ENCODE measurements around the gene KXD1. TPM values are rescaled to one million over a fixed set of nuclear protein-coding genes. Genes with fewer than 3 reads are reported as not detected.

The KXD1 gene
- total and polyA plus RNA-seq, 4 experiments from 2014 or later = 88.8 to 95.6 (median 94.8) TPM

- ChIA-PET POLR2A (ENCODE audit: partially characterized antibody) (no interaction called here), CTCF (ENCODE audit: partially characterized antibody) (no interaction called here)
- Mint-ChIP-seq H3K4me3 (peak overlapping the region in 2 of 8 donors; percentile 30 to 53), H3K27me3 (peaks cover 35 to 49% of the 10 kb centered on the region in 2 donors), H3K4me1 (peaks cover 15 to 49% (median 25%) of the 10 kb centered on the region in 4 donors), H3K9me3 (peaks cover 0 to 2% (median 0%) of the 10 kb centered on the region in 8 donors), H3K36me3 (no peaks in the 10 kb centered on the region), H3K27ac (peak overlapping the region in 1 of 7 donors; percentile 35)
- Histone ChIP-seq H3K36me3 (ENCODE audit: insufficient read depth, low read length) (no peaks in the 10 kb centered on the region), H3K4me1 (ENCODE audit: insufficient read depth, low read length) (peaks cover 19% of the 10 kb centered on the region), H3K9me3 (ENCODE audit: control insufficient read depth in 1 of 2, low read length in 2 of 2) (no peaks in the 10 kb centered on the region), H3K27me3 (ENCODE audit: insufficient read depth, low read length) (peaks cover 64% of the 10 kb centered on the region), H3K4me3 (ENCODE audit: low read length in 2 of 2) (no peak overlapping the region), H3K27ac (ENCODE audit: low read depth, low read length) (no peak overlapping the region)
- intact Hi-C loops (cut with micrococcal nuclease) = no loop called here
- no peak for DNase-seq
Measured at GRCh38 chr19:18608102-18608804, 50.6 kb downstream of the KXD1 start.

- no peaks in the 10 kb centered on the region for H3K9me3 ChIP-seq (ENCODE audit: control insufficient read depth in 1 of 2, low read length in 2 of 2)
- intact Hi-C loops (cut with micrococcal nuclease) = no loop called here
- POLR2A ChIA-PET (ENCODE audit: partially characterized antibody) = interaction anchor here (0.6 kb wide), 1 partner anchor 629 kb away, joined by 3 read pairs; no protein-coding TSS in a partner anchor
- CTCF ChIA-PET (ENCODE audit: partially characterized antibody) = no interaction called here
- Mint-ChIP-seq H3K27ac (peak overlapping the region in 2 of 7 donors; percentile 11 to 65), H3K4me3 (peak overlapping the region in 3 of 8 donors; percentile 3 to 53 (median 30)), H3K27me3 (peaks cover 35 to 51% of the 10 kb centered on the region in 2 donors), H3K9me3 (peaks cover 0 to 2% (median 0%) of the 10 kb centered on the region in 8 donors), H3K4me1 (peaks cover 14 to 55% (median 24%) of the 10 kb centered on the region in 4 donors), H3K36me3 (no peaks in the 10 kb centered on the region)
- peaks cover 66% of the 10 kb centered on the region for H3K27me3 ChIP-seq (ENCODE audit: insufficient read depth, low read length)
- no peak overlapping the region for H3K4me3 ChIP-seq (ENCODE audit: low read length in 2 of 2)
- H3K36me3 ChIP-seq (ENCODE audit: insufficient read depth, low read length) = no peaks in the 10 kb centered on the region
- H3K27ac ChIP-seq (ENCODE audit: low read depth, low read length) = no peak overlapping the region
- no peak for DNase-seq
- H3K4me1 ChIP-seq (ENCODE audit: insufficient read depth, low read length) = peaks cover 22% of the 10 kb centered on the region
Measured at GRCh38 chr19:18608805-18609716, 51.4 kb downstream of the KXD1 start.

GRCh38 chr19:18609717-18610051 lies 52.0 kb downstream of the KXD1 start:
- peaks cover 41 to 57% of the 10 kb centered on the region in 2 donors for H3K27me3 Mint-ChIP-seq
- H3K4me3 Mint-ChIP-seq = peak overlapping the region in 1 of 8 donors; percentile 47
- Histone ChIP-seq H3K27me3 (ENCODE audit: insufficient read depth, low read length) (peaks cover 67% of the 10 kb centered on the region), H3K27ac (ENCODE audit: low read depth, low read length) (no peak overlapping the region), H3K4me1 (ENCODE audit: insufficient read depth, low read length) (peaks cover 22% of the 10 kb centered on the region), H3K36me3 (ENCODE audit: insufficient read depth, low read length) (no peaks in the 10 kb centered on the region), H3K4me3 (ENCODE audit: low read length in 2 of 2) (no peak overlapping the region), H3K9me3 (ENCODE audit: control insufficient read depth in 1 of 2, low read length in 2 of 2) (no peaks in the 10 kb centered on the region)
- CTCF ChIA-PET (ENCODE audit: partially characterized antibody) = no interaction called here
- H3K9me3 Mint-ChIP-seq = peaks cover 0 to 2% (median 0%) of the 10 kb centered on the region in 8 donors
- POLR2A ChIA-PET (ENCODE audit: partially characterized antibody) = interaction anchor here (0.6 kb wide), 1 partner anchor 628 kb away, joined by 3 read pairs; no protein-coding TSS in a partner anchor
- DNase-seq = no peak
- no peak overlapping the region for H3K27ac Mint-ChIP-seq
- intact Hi-C loops (cut with micrococcal nuclease) = no loop called here
- H3K4me1 Mint-ChIP-seq = peaks cover 14 to 58% (median 23%) of the 10 kb centered on the region in 4 donors
- H3K36me3 Mint-ChIP-seq = no peaks in the 10 kb centered on the region

- H3K36me3 ChIP-seq (ENCODE audit: insufficient read depth, low read length) = no peaks in the 10 kb centered on the region
- H3K4me1 Mint-ChIP-seq = peaks cover 14 to 53% (median 21%) of the 10 kb centered on the region in 4 donors
- H3K27ac Mint-ChIP-seq = no peak overlapping the region
- no peak overlapping the region for H3K4me3 ChIP-seq (ENCODE audit: low read length in 2 of 2)
- H3K4me1 ChIP-seq (ENCODE audit: insufficient read depth, low read length) = peaks cover 22% of the 10 kb centered on the region
- H3K9me3 Mint-ChIP-seq = peaks cover 0 to 2% (median 0%) of the 10 kb centered on the region in 8 donors
- no peak for DNase-seq
- intact Hi-C loops (cut with micrococcal nuclease) = no loop called here
- H3K36me3 Mint-ChIP-seq = no peaks in the 10 kb centered on the region
- H3K4me3 Mint-ChIP-seq = no peak overlapping the region
- H3K27me3 Mint-ChIP-seq = peaks cover 45 to 59% of the 10 kb centered on the region in 2 donors
- H3K9me3 ChIP-seq (ENCODE audit: control insufficient read depth in 1 of 2, low read length in 2 of 2) = no peaks in the 10 kb centered on the region
- POLR2A ChIA-PET (ENCODE audit: partially characterized antibody) = no interaction called here
- CTCF ChIA-PET (ENCODE audit: partially characterized antibody) = no interaction called here
- peaks cover 62% of the 10 kb centered on the region for H3K27me3 ChIP-seq (ENCODE audit: insufficient read depth, low read length)
- no peak overlapping the region for H3K27ac ChIP-seq (ENCODE audit: low read depth, low read length)
Measured at GRCh38 chr19:18610245-18610555, 52.5 kb downstream of the KXD1 start.

GRCh38 chr19:18610556-18611326 lies 53.1 kb downstream of the KXD1 start:
- ChIA-PET CTCF (ENCODE audit: partially characterized antibody) (no interaction called here), POLR2A (ENCODE audit: partially characterized antibody) (no interaction called here)
- H3K36me3 ChIP-seq (ENCODE audit: insufficient read depth, low read length) = no peaks in the 10 kb centered on the region
- H3K27ac ChIP-seq (ENCODE audit: low read depth, low read length) = no peak overlapping the region
- DNase-seq = no peak
- H3K27me3 Mint-ChIP-seq = peaks cover 43 to 56% of the 10 kb centered on the region in 2 donors
- intact Hi-C loops (cut with micrococcal nuclease) = loop anchor here (1.0 kb wide), 1 partner anchor 26 kb away; no protein-coding TSS in a partner anchor
- H3K9me3 ChIP-seq (ENCODE audit: control insufficient read depth in 1 of 2, low read length in 2 of 2) = no peaks in the 10 kb centered on the region
- no peaks in the 10 kb centered on the region for H3K36me3 Mint-ChIP-seq
- H3K9me3 Mint-ChIP-seq = peaks cover 0 to 1% (median 0%) of the 10 kb centered on the region in 8 donors
- H3K27me3 ChIP-seq (ENCODE audit: insufficient read depth, low read length) = peaks cover 57% of the 10 kb centered on the region
- H3K27ac Mint-ChIP-seq = peak overlapping the region in 3 of 7 donors; percentile 20 to 60 (median 38)
- H3K4me3 Mint-ChIP-seq = peak overlapping the region in 7 of 8 donors; percentile 46 to 87 (median 72)
- peaks cover 12 to 49% (median 18%) of the 10 kb centered on the region in 4 donors for H3K4me1 Mint-ChIP-seq
- H3K4me3 ChIP-seq (ENCODE audit: low read length in 2 of 2) = no peak overlapping the region
- peaks cover 22% of the 10 kb centered on the region for H3K4me1 ChIP-seq (ENCODE audit: insufficient read depth, low read length)

- H3K4me1 Mint-ChIP-seq = peaks cover 12 to 49% (median 18%) of the 10 kb centered on the region in 4 donors
- intact Hi-C loops (cut with micrococcal nuclease) = loop anchor here (1.0 kb wide), 1 partner anchor 25 kb away; no protein-coding TSS in a partner anchor
- CTCF ChIA-PET (ENCODE audit: partially characterized antibody) = interaction anchor here (1.0 kb wide), 1 partner anchor 28 kb away, joined by 3 read pairs; no protein-coding TSS in a partner anchor
- Histone ChIP-seq H3K9me3 (ENCODE audit: control insufficient read depth in 1 of 2, low read length in 2 of 2) (no peaks in the 10 kb centered on the region), H3K27ac (ENCODE audit: low read depth, low read length) (no peak overlapping the region), H3K36me3 (ENCODE audit: insufficient read depth, low read length) (no peaks in the 10 kb centered on the region), H3K27me3 (ENCODE audit: insufficient read depth, low read length) (peaks cover 56% of the 10 kb centered on the region), H3K4me3 (ENCODE audit: low read length in 2 of 2) (peak overlapping the region in 1 of 2 donors; percentile 45), H3K4me1 (ENCODE audit: insufficient read depth, low read length) (peaks cover 22% of the 10 kb centered on the region)
- H3K9me3 Mint-ChIP-seq = peaks cover 0 to 1% (median 0%) of the 10 kb centered on the region in 8 donors
- no peak for DNase-seq
- H3K27me3 Mint-ChIP-seq = peaks cover 47 to 56% of the 10 kb centered on the region in 2 donors
- peak overlapping the region in 2 of 7 donors; percentile 20 to 38 for H3K27ac Mint-ChIP-seq
- POLR2A ChIA-PET (ENCODE audit: partially characterized antibody) = interaction anchor here (1.4 kb wide), 1 partner anchor 22 kb away, joined by 6 read pairs; the partner anchor contains the start of gene REX1BD
- no peaks in the 10 kb centered on the region for H3K36me3 Mint-ChIP-seq
- H3K4me3 Mint-ChIP-seq = peak overlapping the region; percentile 46 to 89 (median 82)
Measured at GRCh38 chr19:18611327-18612050, 53.8 kb downstream of the KXD1 start.
